Stimulated activated CD4-positive, alpha-beta T cell treated with anti-CD3 and anti-CD28 coated beads, Interleukin-15, amount 100 ng/mL, for 1 hour (primary cell): ENCODE measurements around the gene ACSF2.

Source experiments
- DNase-seq, 2 donors: peaks; one replicate each; pipeline ENCODE4 v3.0.0-alpha.2; 2020; ENCODE audit warnings: low read depth in 1 of 2, low spot score in 1 of 2

The ACSF2 gene

GRCh38 chr17:50439008-50439407 lies 13.0 kb downstream of the ACSF2 start:
- no peak for DNase-seq

- DNase-seq = no peak
Observed at GRCh38 chr17:50440172-50440837, 14.3 kb downstream of the ACSF2 start.

GRCh38 chr17:50440838-50441829 lies 15.1 kb downstream of the ACSF2 start:
- DNase-seq = no peak

GRCh38 chr17:50443505-50443974 lies 17.5 kb downstream of the ACSF2 start:
- DNase-seq = no peak

GRCh38 chr17:50444841-50445715 lies 19.1 kb downstream of the ACSF2 start:
- DNase-seq = no peak

GRCh38 chr17:50445730-50446325 lies 19.8 kb downstream of the ACSF2 start:
- DNase-seq = no peak

- no peak for DNase-seq
Observed at GRCh38 chr17:50447870-50448595, 22.0 kb downstream of the ACSF2 start.

- DNase-seq = no peak
Observed at GRCh38 chr17:50448643-50449042, 22.6 kb downstream of the ACSF2 start.

GRCh38 chr17:50451943-50452629 lies 26.1 kb downstream of the ACSF2 start:
- no peak for DNase-seq

GRCh38 chr17:50452630-50453300 lies 26.7 kb downstream of the ACSF2 start:
- no peak for DNase-seq

GRCh38 chr17:50453901-50454300 lies 27.9 kb downstream of the ACSF2 start:
- DNase-seq = no peak

- no peak for DNase-seq
Observed at GRCh38 chr17:50457621-50458020, 31.6 kb downstream of the ACSF2 start.

- DNase-seq = no peak
Observed at GRCh38 chr17:50458270-50458669, 32.3 kb downstream of the ACSF2 start.

- no peak for DNase-seq
Observed at GRCh38 chr17:50458701-50459676, 33.0 kb downstream of the ACSF2 start.

GRCh38 chr17:50459756-50460155 lies 33.7 kb downstream of the ACSF2 start:
- DNase-seq = no peak

- no peak for DNase-seq
Observed at GRCh38 chr17:50460831-50461526, 35.0 kb downstream of the ACSF2 start.

- DNase-seq = no peak
Observed at GRCh38 chr17:50461550-50462132, 35.6 kb downstream of the ACSF2 start.
